GM19239 (cell line): Measurements from ENCODE around the gene GPC6.
"Not testable (repeated sequence)": the region's sequence is repeated elsewhere in the genome, so short reads cannot be mapped to it uniquely, and the experiment has no call there.

ENCODE experiments used
- DNase-seq: peaks from one replicate; pipeline ENCODE4 v3.0.0; 2011; ENCODE audit warnings: low spot score; ENCODE audit not compliant: insufficient read length
- FAIRE-seq: peaks from 2 replicates; lab custom pipeline; 2011; peaks lifted over from hg19 to GRCh38; lab: Jason Lieb, UNC

The GPC6 gene

GRCh38 chr13:93226623-93227279, at the start of gene GPC6:
Gene GPC6, plus strand, starts transcription at chr13:93226807.
- no peak for DNase-seq
- FAIRE-seq = no peak

GRCh38 chr13:93180356-93180969, 46.1 kb upstream of the GPC6 start:
- DNase-seq (no peak), FAIRE-seq (no peak)

- DNase-seq (no peak), FAIRE-seq (no peak)
These were observed 44.2 kb upstream of the GPC6 start for GRCh38 chr13:93182406-93182805.

- FAIRE-seq (no peak), DNase-seq (no peak)
These were observed 43.3 kb upstream of the GPC6 start for GRCh38 chr13:93183302-93183701.

- no peak for FAIRE-seq
- no peak for DNase-seq
These were observed 36.6 kb upstream of the GPC6 start for GRCh38 chr13:93190006-93190405.

DNA sequence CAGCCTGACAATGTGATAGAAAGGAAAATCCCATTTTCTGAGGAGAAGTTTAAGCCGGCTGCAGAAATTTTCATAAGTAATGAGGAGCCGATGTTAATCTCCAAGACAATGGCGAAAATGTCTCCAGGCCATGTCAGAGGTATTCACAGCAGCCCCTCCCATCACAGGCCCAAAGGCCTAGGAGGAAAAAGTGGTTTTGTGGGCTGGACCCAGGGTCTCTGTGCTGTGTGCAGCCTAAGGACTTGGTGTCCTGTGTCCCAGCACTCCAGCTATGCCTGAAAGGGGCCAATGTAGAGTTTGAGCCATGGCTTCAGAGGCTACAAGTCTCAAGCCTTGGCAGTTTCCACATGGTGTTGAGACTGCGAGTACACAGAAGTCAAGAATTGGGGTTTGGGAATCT, 32.9 kb upstream of the GPC6 start:
- no peak for FAIRE-seq

GRCh38 chr13:93199856-93200255, 26.8 kb upstream of the GPC6 start:
- FAIRE-seq (no peak), DNase-seq (no peak)

More for the DNA sequence above, 32.9 kb upstream of the GPC6 start:
- no peak for DNase-seq

DNA sequence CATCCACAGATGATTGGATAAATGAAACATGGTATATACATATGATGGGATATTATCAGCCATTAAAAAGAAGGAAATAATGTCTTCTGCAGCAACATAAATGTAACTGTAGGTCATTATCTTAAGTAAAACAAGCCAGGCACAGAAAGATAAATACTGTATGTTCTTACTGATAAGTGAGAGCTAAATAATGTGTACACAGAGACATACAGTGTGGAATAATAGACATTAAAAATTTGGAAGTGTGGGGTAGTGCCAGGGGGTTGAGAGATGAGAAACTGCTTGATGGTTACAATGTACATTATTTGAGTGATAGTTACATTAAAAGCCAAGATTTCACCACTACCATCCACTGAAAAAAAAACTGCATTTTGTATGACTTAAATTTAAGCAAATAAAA, 26.0 kb upstream of the GPC6 start:
- DNase-seq (no peak), FAIRE-seq (no peak)

DNA sequence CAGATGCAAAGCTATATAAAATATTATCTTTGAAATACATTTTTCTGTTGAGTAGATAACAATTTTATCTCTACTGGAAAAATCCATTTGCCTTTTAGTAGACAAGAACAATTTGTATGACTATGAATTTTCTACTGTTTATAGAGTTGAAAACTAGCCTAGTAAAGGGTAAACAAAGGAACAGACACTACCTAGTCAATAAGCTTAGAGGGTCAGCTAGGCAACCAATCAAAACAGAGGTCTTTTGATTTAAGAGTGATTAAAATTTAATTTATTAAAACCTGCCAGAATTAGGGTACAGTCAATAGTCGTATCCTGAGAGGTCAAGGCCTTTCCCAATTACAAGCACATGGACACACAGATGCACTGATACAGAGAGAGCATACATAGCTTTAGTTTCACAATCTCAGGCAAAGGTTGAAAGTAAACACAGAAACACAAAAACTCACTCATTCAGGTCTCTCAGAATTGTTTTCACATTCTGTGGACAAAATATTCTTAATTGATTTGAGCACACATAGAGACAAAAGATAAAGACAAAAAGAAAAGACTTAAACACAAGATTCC, 24.5 kb upstream of the GPC6 start:
- DNase-seq (no peak), FAIRE-seq (no peak)

- not testable (repeated sequence) for DNase-seq, FAIRE-seq
These were observed 19.7 kb upstream of the GPC6 start for GRCh38 chr13:93206778-93207392.

GRCh38 chr13:93216122-93216521, 10.5 kb upstream of the GPC6 start:
- FAIRE-seq = no peak
- DNase-seq = no peak

DNA sequence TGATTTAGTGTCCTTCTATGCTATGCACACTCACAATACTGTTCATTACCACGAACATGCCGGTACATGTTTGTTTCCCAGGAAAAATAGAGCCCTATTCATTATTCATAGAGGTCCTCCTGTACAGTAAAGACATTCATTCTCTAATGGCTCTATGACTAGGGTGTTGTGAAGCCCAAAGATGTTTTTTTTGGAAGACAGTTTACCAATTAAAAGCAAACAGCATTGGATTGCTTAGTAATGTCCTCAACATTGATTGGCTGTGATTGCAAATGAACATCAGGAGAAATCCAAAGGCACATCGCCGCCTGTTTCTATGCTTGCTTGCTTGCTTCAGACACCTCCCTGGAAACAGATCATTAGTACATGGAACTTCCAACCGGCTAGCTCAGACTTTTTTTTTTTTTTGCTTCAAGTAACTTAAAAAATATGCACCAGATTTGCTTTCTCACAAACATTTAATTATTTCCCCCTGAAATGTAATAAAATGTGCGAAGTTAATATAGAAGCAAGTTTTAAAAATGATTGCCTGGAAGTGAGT, 8.8 kb upstream of the GPC6 start:
- DNase-seq = no peak
- FAIRE-seq = no peak

DNA sequence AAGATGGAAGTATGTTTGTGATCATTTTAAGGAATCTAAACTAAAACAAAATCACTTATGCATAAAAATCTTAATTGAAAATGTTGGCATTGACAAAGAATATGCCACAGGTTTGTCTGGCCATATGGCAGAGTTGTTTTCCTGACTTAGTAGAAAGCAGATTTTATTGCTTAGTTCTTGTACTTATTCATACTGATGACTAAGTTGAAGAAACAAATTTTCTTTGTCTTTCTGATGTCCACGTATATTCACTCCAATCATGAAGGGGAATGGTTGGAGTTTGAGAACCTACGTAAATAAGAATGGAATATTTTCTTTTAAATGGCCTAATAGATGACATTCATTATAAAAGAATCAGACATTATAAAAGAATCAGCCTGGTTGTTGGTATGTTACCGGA, 8.0 kb upstream of the GPC6 start:
- FAIRE-seq = no peak
- DNase-seq = no peak

GRCh38 chr13:93220073-93220472, 6.5 kb upstream of the GPC6 start:
- DNase-seq (no peak), FAIRE-seq (no peak)

GRCh38 chr13:93222976-93223375, 3.6 kb upstream of the GPC6 start:
- no peak for DNase-seq
- FAIRE-seq = no peak

DNA sequence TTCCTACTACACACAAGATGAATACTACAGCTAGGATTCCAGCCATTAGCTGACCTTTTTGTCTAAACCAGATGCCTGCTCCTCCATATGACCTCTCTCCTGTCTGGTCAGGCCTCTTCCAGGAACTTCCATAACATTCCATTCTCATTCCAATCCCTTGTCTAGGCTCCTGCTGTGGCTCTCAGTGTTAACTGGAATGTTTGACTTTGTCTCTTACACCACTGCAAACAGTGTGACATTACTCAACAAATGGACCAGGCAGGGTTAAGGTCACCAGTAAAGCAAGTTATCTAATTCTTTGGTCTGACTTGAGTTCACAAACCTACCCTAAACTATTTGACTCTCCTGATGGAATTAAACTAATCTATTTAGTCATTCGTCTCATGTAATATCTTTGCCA, 2.1 kb upstream of the GPC6 start:
- FAIRE-seq = no peak

GRCh38 chr13:93225610-93226009, 997 bp upstream of the GPC6 start:
- DNase-seq (no peak), FAIRE-seq (no peak)

More for the DNA sequence above, 2.1 kb upstream of the GPC6 start:
- DNase-seq = no peak

DNA sequence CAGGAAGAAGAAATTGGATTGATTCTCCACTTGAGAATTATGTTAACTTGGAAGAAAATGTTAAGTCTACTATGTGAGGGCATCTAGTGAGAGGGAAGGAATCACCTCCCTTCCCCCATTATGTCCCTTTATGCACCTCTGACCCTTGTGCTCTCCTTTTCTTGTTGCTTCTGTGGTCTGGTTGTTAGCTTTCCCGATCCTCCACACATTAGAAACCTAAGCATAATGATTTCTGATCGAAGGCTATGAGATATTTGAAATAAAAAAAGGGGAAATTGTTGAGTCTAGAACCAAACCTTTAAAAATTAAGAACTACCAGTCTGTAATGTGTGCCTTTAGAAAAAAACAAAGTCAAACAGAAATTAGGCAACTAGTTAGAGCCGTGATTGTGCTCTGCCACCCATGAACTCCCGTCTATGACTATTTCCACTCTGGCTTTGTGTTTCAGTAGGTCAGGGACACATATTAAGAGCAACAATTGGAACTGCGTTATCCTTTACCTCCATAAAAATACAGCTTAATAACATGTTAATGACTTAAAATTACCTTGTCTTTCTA, 463 bp upstream of the GPC6 start:
- FAIRE-seq (no peak), DNase-seq (no peak)

DNA sequence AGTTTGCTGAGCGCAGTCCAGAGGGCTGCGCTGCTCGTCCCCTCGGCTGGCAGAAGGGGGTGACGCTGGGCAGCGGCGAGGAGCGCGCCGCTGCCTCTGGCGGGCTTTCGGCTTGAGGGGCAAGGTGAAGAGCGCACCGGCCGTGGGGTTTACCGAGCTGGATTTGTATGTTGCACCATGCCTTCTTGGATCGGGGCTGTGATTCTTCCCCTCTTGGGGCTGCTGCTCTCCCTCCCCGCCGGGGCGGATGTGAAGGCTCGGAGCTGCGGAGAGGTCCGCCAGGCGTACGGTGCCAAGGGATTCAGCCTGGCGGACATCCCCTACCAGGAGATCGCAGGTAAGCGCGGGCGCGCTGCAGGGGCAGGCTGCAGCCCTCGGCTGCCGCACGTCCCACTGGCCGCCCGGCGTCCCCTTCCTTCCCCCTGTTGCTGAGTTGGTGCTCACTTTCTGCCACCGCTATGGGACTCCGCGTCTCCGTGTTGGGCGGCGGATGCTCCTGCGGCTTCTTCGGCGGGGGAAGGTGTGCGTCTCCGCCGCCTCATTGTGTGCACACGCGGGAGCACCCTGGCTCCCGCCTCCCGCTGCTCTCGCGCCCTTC, 772 bp downstream of the GPC6 start:
- no peak for DNase-seq
- no peak for FAIRE-seq

- DNase-seq = no peak
- FAIRE-seq = no peak
These were observed 1.5 kb downstream of the GPC6 start for GRCh38 chr13:93227878-93228642.
